GM12891 (cell line): Measurements from ENCODE around the gene ZBTB16.

Experiments used
- POLR2A ChIP-seq: IDR thresholded peaks from 2 replicates; pipeline ENCODE4 v1.6.1; 2011; ENCODE audit warnings: low read depth, low read length, control low read depth
- POLR2AphosphoS5 ChIP-seq: IDR thresholded peaks from 2 replicates; pipeline ENCODE4 v1.6.1; 2011; ENCODE audit warnings: low read depth, low read length, control low read depth
- POU2F2 ChIP-seq: IDR thresholded peaks from 2 replicates; pipeline ENCODE4 v1.6.1; 2011; ENCODE audit warnings: low read depth, mild to moderate bottlenecking, control low read depth, low read length, moderate library complexity
- SPI1 ChIP-seq: IDR thresholded peaks from 2 replicates; pipeline ENCODE4 v1.6.1; 2011; ENCODE audit warnings: low read depth, low read length, control low read depth
- TAF1 ChIP-seq: IDR thresholded peaks from 2 replicates; pipeline ENCODE4 v1.6.1; 2011; ENCODE audit warnings: low read depth, low read length, control low read depth

- TF ChIP-seq POLR2AphosphoS5 (no peak), SPI1 (no peak), POLR2A (no peak), TAF1 (no peak), POU2F2 (no peak)
Measured at GRCh38 chr11:114057605-114058004, 1.9 kb upstream of the ZBTB16 start.
